Inflammatory macrophage treated with lipopolysaccharide for 4 hours (primary cell): ENCODE results near the gene ASPG.
A peak's percentile ranks its signal among the peaks of the same experiment; 100 is the strongest.

ENCODE experiments used
- DNase-seq: peaks from one replicate; pipeline ENCODE4 v3.0.0-alpha.2; 2020

The ASPG gene

GRCh38 chr14:104076743-104077142, 8.8 kb upstream of the ASPG start:
- no peak for DNase-seq

DNA sequence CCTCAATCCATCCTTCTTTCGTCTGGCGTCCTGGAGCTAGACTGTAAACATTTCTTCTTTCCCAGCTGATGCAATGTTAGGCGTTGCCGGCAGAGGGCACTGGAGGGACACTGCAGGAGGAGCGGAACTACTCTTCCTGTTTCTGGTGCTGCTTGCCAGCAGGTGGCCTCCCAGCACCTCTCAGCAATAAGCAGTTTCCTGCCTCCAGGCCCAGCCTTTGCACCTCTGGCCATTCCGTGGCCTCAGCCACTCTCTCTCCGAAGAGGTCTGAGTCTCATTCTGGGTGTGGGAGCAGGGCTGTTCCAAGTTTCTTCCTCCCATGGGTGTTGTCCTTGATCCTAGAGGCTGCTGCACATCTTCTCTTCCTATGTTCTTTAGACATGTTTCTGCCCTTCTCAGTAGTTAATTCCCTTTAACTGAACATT, 7.5 kb upstream of the ASPG start:
- peak; percentile 85 for DNase-seq

- no peak for DNase-seq
Observed at GRCh38 chr14:104080376-104081260, 4.9 kb upstream of the ASPG start.

DNA sequence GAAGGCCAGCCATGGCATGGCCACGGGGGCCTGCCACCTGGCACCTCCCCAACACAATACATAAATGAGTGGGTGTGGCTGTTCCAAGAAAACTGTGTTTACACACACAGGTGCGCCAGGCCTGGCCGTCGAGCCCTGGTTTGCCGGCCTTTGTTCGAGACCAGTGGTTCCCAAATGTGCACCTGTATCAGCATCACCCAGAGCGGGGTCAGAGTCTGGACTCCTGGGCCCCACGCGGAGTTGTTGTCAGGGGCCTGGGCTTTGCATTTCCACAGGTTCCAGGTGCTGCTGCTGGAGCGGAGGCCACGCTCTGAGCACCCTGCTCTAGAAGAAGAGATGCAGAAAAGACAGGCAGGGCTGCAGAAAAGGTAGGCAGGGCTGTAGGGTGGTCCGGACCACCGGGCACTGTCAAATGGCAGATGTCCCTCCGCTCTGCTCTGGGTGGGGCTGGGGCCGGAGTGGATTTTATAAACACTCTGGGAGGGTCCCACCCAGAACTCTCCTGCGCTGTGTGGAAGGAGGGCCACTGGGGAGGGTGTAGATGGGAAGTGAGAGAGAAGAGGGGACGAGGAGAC, 4.2 kb upstream of the ASPG start:
- DNase-seq, result no peak

- no peak for DNase-seq
Observed at GRCh38 chr14:104081951-104082464, 3.5 kb upstream of the ASPG start.

- DNase-seq, result no peak
Observed at GRCh38 chr14:104082807-104083206, 2.7 kb upstream of the ASPG start.

- no peak for DNase-seq
Observed at GRCh38 chr14:104084251-104085002, 1.1 kb upstream of the ASPG start.

- DNase-seq, result no peak
Observed at GRCh38 chr14:104085889-104086201, 345 bp downstream of the ASPG start.

GRCh38 chr14:104086210-104086660, 735 bp downstream of the ASPG start:
- DNase-seq, result no peak

DNA sequence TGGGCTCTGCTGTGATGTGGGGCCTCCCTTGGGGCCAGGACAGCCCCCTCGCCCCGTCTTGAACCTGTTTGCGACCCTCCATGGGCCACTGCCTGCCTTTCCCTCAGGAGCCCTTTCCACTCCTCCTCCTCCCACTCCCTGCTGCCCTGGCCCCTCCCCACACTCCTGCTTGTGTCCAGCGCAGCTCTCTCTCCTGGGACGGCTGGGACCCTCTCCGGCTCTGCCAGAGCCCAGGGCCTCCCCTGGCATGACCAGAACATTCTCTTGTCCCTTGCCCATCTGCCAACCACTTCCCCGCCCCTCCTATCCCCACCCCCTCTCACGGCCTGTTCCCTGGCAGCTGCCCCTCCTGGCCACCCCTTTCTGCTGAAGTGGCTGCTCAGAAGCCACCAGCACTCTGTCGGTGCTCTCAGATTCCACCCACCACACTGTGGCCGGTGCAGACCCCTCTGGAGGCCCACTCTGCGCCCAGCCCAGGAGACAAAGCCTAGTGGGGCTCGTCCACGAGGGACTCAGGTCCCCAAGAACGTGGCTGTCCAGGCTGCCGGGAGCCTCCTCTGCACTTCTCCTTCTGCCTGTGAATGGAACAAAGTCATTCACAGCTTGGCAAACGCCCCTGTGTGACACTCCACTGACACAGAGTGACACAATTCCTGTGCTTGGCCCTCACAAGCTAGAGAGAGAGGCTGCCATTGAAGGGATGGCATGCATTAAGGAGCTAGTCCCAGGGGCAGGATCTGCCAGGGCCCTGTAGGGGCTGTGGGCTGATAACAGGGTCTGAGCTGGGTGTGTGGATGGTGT, 1.4 kb downstream of the ASPG start:
- no peak for DNase-seq

- no peak for DNase-seq
Observed at GRCh38 chr14:104087505-104087904, 2.0 kb downstream of the ASPG start.

GRCh38 chr14:104087981-104088850, 2.7 kb downstream of the ASPG start:
- no peak for DNase-seq

- DNase-seq, result no peak
Observed at GRCh38 chr14:104090071-104090748, 4.7 kb downstream of the ASPG start.

GRCh38 chr14:104091061-104091926, 5.8 kb downstream of the ASPG start:
- DNase-seq, result no peak

- no peak for DNase-seq
Observed at GRCh38 chr14:104091927-104092771, 6.6 kb downstream of the ASPG start.

DNA sequence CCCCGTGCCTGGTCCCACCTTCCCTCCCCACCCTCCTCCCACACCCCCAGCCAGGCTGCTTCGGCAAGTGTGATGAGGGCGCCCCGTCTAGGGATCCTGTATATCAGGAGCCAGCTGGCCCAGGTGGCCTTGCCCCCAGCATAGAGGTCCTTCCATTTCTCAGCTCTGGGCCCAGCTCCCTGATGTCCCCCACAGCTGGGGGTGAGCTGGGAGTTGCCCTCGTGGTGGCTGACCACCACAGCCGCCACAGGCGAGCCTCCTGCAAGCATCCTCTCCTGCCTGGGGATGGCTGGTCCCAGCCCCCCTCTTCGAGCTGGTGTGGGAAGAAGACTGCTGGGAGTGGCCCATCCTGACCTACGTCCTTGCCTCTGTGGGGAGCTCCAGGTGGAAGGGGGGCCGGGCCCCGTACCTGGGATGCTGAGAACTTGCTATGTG, 7.4 kb downstream of the ASPG start:
- no peak for DNase-seq

DNA sequence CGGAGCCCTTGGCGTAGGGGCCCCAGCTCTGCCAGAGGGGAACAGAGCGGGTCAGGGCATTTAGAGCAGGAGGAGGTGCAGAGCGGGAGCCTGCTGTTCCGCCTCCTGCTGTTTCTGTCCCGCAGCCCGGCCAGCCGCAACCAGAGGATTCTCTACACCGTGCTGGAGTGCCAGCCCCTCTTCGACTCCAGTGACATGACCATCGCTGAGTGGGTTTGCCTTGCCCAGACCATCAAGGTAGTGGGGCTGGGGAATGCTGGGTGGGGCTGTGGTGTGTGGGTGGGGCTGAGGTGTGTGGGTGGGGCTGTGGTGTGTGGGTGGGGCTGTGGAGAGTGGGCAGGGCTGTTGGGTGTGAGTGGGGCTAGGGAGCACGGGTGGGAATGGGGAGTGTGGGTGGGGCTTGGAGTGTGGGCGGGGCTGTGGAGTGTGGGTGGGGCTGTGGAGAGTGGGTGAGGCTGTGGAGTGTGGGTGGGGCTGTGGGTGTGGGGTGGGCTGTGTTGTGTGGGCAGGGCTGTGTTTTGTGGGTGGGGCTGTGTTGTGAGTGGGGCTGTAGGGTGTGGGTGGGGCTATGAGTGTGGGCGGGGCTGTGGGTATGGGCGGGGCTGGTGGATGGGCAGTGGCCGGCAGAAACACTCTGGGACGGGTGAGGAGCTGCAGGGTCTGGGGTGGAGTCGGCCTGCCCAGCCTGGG, 8.0 kb downstream of the ASPG start:
- DNase-seq, result no peak

DNA sequence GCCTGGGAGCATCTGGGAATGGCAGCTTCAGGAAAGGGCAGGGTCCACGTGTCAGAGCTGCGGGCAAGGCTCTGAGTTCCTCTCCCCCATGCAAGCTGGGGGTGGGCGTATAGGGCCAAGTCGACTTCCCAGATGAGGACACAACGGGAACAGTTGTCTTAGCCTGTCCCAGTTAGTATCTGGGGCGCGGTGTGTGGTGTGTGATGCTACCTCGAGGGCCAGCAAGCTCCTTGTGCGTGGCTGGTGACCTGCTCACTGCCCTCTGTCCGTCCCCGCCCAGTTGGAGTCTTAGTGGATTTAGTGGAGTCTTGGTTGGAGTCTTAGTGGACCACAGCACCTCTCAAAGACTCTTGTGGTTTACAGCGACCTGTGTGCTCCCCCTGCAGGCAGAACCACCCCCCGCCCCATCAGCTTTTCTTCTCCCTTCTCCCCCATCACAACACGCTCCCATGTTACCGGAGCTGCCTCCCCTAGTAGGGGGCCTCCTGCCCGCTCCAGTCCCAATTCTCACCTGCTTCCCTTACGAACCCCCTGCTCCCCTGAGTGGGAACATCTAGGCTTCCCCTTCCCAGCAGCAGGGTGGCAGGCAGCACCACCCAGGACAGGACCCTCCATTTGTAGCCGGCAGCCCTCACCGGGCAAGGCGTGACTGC, 8.7 kb downstream of the ASPG start:
- no peak for DNase-seq
